IPS DF 4.7 (cell line): ENCODE data around the gene CREB5.

Source experiments
- DNase-seq: peaks from one replicate; pipeline ENCODE4 v3.0.0-alpha.2; 2013; ENCODE audit warnings: low spot score; ENCODE audit errors: extremely low read depth

Gene CREB5

GRCh38 chr7:28678431-28678965 is 266.2 kb downstream of the CREB5 start:
- no peak for DNase-seq

- no peak for DNase-seq
These were observed 269.5 kb downstream of the CREB5 start for GRCh38 chr7:28681693-28682310.

GRCh38 chr7:28682801-28683200 is 270.5 kb downstream of the CREB5 start:
- no peak for DNase-seq

- no peak for DNase-seq
These were observed 272.4 kb downstream of the CREB5 start for GRCh38 chr7:28684650-28685241.

GRCh38 chr7:28685242-28685643 is 272.9 kb downstream of the CREB5 start:
- DNase-seq, result no peak

GRCh38 chr7:28685644-28686417 is 273.5 kb downstream of the CREB5 start:
- no peak for DNase-seq

- DNase-seq, result no peak
These were observed 274.1 kb downstream of the CREB5 start for GRCh38 chr7:28686418-28686800.

- DNase-seq, result no peak
These were observed 275.2 kb downstream of the CREB5 start for GRCh38 chr7:28687537-28687936.

- DNase-seq, result no peak
These were observed 275.9 kb downstream of the CREB5 start for GRCh38 chr7:28688174-28688573.

- DNase-seq, result no peak
These were observed 276.3 kb downstream of the CREB5 start for GRCh38 chr7:28688651-28689050.

GRCh38 chr7:28695300-28696295 is 283.3 kb downstream of the CREB5 start:
- DNase-seq, result no peak

GRCh38 chr7:28697913-28698563 is 285.7 kb downstream of the CREB5 start:
- no peak for DNase-seq

GRCh38 chr7:28698840-28699239 is 286.5 kb downstream of the CREB5 start:
- no peak for DNase-seq

GRCh38 chr7:28700096-28700495 is 287.8 kb downstream of the CREB5 start:
- no peak for DNase-seq

- no peak for DNase-seq
These were observed 288.5 kb downstream of the CREB5 start for GRCh38 chr7:28700790-28701203.

GRCh38 chr7:28701731-28702130 is 289.4 kb downstream of the CREB5 start:
- no peak for DNase-seq

- DNase-seq, result no peak
These were observed 289.9 kb downstream of the CREB5 start for GRCh38 chr7:28702171-28702570.

- no peak for DNase-seq
These were observed 290.9 kb downstream of the CREB5 start for GRCh38 chr7:28703037-28703765.

GRCh38 chr7:28704706-28705105 is 292.4 kb downstream of the CREB5 start:
- DNase-seq, result no peak

- DNase-seq, result no peak
These were observed 293.0 kb downstream of the CREB5 start for GRCh38 chr7:28705350-28705749.
